Ovary (tissue), 3 donors: ENCODE results near the gene ATP2C2.

Experiments
- CTCF ChIP-seq, 3 donors: fragments of 450-650 bp in 2 of 3; fragments of 200-600 bp in 1 of 3; IDR thresholded peaks; one replicate each; pipeline versions ENCODE4 v1.5.1 to v1.8.0; 2016 to 2022; ENCODE audit warnings: antibody characterized with exemption in 3 of 3, mild to moderate bottlenecking in 1 of 3
- EP300 ChIP-seq: sonication (generic); formaldehyde crosslinking; IDR thresholded peaks from one replicate; pipeline ENCODE4 v1.6.1; 2017; ENCODE audit warnings: antibody characterized with exemption
- donor health status: DM: no; HTN: no; CAD: no.

GRCh38 chr16:84370723-84371552, 2.6 kb downstream of the ATP2C2 start:
- TF ChIP-seq EP300 (no peak), CTCF (IDR thresholded peaks at IDR 0.05) (no peak)
